Stimulated activated CD4-positive, alpha-beta T cell treated with anti-CD3 and anti-CD28 coated beads, Interleukin-1b, Interleukin-23, amount 100 ng/mL, for 48 hours (primary cell): Measurements from ENCODE around the gene KCNN4.
"Not testable (repeated sequence)": the region's sequence is repeated elsewhere in the genome, so short reads cannot be mapped to it uniquely, and the experiment has no call there.

Source experiments
- DNase-seq: peaks from one replicate; pipeline ENCODE4 v3.0.0-alpha.2; 2020

The KCNN4 gene

GRCh38 chr19:43774103-43774939 is 6.5 kb downstream of the KCNN4 start:
- DNase-seq, result no peak

GRCh38 chr19:43773725-43774102 is 7.1 kb downstream of the KCNN4 start:
- DNase-seq, result no peak

GRCh38 chr19:43769256-43769655 is 11.5 kb downstream of the KCNN4 start:
- DNase-seq, result no peak

- DNase-seq, result no peak
These were observed 12.3 kb downstream of the KCNN4 start for GRCh38 chr19:43768273-43769050.

GRCh38 chr19:43767818-43768217 is 13.0 kb downstream of the KCNN4 start:
- no peak for DNase-seq

- DNase-seq, result no peak
These were observed 13.5 kb downstream of the KCNN4 start for GRCh38 chr19:43767316-43767715.

GRCh38 chr19:43766755-43767043 is 14.1 kb downstream of the KCNN4 start:
- DNase-seq, result no peak

GRCh38 chr19:43765109-43765876 is 15.5 kb downstream of the KCNN4 start:
- peak; percentile 92 for DNase-seq

GRCh38 chr19:43764684-43765083 is 16.1 kb downstream of the KCNN4 start:
- not testable (repeated sequence) for DNase-seq

GRCh38 chr19:43763473-43763939 is 17.3 kb downstream of the KCNN4 start:
- no peak for DNase-seq

GRCh38 chr19:43762814-43763213 is 18.0 kb downstream of the KCNN4 start:
- DNase-seq, result no peak

GRCh38 chr19:43760941-43761340 is 19.8 kb downstream of the KCNN4 start:
- no peak for DNase-seq

GRCh38 chr19:43759515-43759914 is 21.3 kb downstream of the KCNN4 start:
- no peak for DNase-seq

- DNase-seq, result peak; percentile 83
These were observed 25.4 kb downstream of the KCNN4 start for GRCh38 chr19:43755256-43755801.

- peak; percentile 98 for DNase-seq
These were observed 26.1 kb downstream of the KCNN4 start, which contains the start of gene SMG9 for GRCh38 chr19:43754503-43755255. Gene SMG9, minus strand, starts transcription at chr19:43754962. Its CDS starts 4,221 bp downstream, at chr19:43750741.

- no peak for DNase-seq
These were observed 26.6 kb downstream of the KCNN4 start for GRCh38 chr19:43754253-43754502.

- no peak for DNase-seq
These were observed 28.4 kb downstream of the KCNN4 start for GRCh38 chr19:43752287-43752875.

- no peak for DNase-seq
These were observed 29.1 kb downstream of the KCNN4 start for GRCh38 chr19:43751466-43752220.

- no peak for DNase-seq
These were observed 30.9 kb downstream of the KCNN4 start for GRCh38 chr19:43749898-43750297.

- DNase-seq, result no peak
These were observed 31.6 kb downstream of the KCNN4 start for GRCh38 chr19:43749152-43749551.

GRCh38 chr19:43748685-43749084 is 32.1 kb downstream of the KCNN4 start:
- DNase-seq, result no peak
